Keratinocyte (primary cell): ENCODE results near the gene CACNA1H. TPM values are rescaled to one million over a fixed set of nuclear protein-coding genes. Genes with fewer than 3 reads are reported as not detected.

Experiments used
- DNase-seq: peaks from one replicate; pipeline ENCODE4 v3.0.0-alpha.2; 2011; ENCODE audit warnings: low read depth, missing footprints, low spot score
- FAIRE-seq: peaks from 2 replicates; lab custom pipeline; 2011; peaks lifted over from hg19 to GRCh38; lab: Jason Lieb, UNC
- H2AFZ ChIP-seq: 2 replicates; pipeline ENCODE4 v1.6.0; 2012; ENCODE audit warnings: low read length, control low read depth, inconsistent platforms; ENCODE audit not compliant: control insufficient read depth
- H3K27ac ChIP-seq: 2 replicates; pipeline ENCODE4 v1.5.1; 2011; ENCODE audit warnings: low read length; ENCODE audit not compliant: control insufficient read depth, insufficient read depth
- H3K27me3 ChIP-seq: 3 replicates; pipeline ENCODE4 v1.6.0; 2011; ENCODE audit warnings: low read length; ENCODE audit not compliant: control insufficient read depth, insufficient read depth; ENCODE audit errors: extremely low read depth
- H3K36me3 ChIP-seq, 2 experiments: 2 replicates in 1 of 2; 3 replicates in 1 of 2; pipeline ENCODE4 v1.5.1; 2011; ENCODE audit warnings: low read length in 2 of 2, mild to moderate bottlenecking in 1 of 2; ENCODE audit not compliant: control insufficient read depth in 2 of 2, insufficient read depth in 2 of 2; ENCODE audit errors: extremely low read depth in 1 of 2
- H3K4me1 ChIP-seq: 3 replicates; pipeline ENCODE4 v1.5.1; 2011; ENCODE audit warnings: low read length; ENCODE audit not compliant: control insufficient read depth, insufficient read depth; ENCODE audit errors: extremely low read depth
- H3K4me2 ChIP-seq: 3 replicates; pipeline ENCODE4 v1.6.0; 2011; ENCODE audit warnings: low read depth, low read length; ENCODE audit not compliant: control insufficient read depth, insufficient read depth; ENCODE audit errors: extremely low read depth
- H3K4me3 ChIP-seq, 3 experiments: fragments of 200-600 bp in 1 of 3; sonication (generic) in 1 of 3; 2 replicates in 2 of 3; 3 replicates in 1 of 3; pipeline ENCODE4 v1.5.1; 2011 to 2016; ENCODE audit warnings: low read length in 3 of 3, mild to moderate bottlenecking in 3 of 3, control low read depth in 2 of 3, inconsistent platforms in 1 of 3, low read depth in 1 of 3, mixed read lengths in 1 of 3, mixed run types in 1 of 3, moderate library complexity in 1 of 3; ENCODE audit not compliant: control insufficient read depth in 2 of 3, insufficient read depth in 2 of 3; ENCODE audit errors: extremely low read depth in 1 of 3
- H3K79me2 ChIP-seq: 2 replicates; pipeline ENCODE4 v1.6.0; 2012; ENCODE audit warnings: low read length; ENCODE audit not compliant: control insufficient read depth, insufficient read depth
- H3K9ac ChIP-seq: 3 replicates; pipeline ENCODE4 v1.6.0; 2011; ENCODE audit warnings: low read length; ENCODE audit not compliant: control insufficient read depth, insufficient read depth; ENCODE audit errors: extremely low read depth
- H3K9me1 ChIP-seq: 3 replicates; pipeline ENCODE4 v1.6.0; 2011; ENCODE audit warnings: low read length; ENCODE audit not compliant: control insufficient read depth, insufficient read depth; ENCODE audit errors: extremely low read depth
- H3K9me3 ChIP-seq: 2 replicates; pipeline ENCODE4 v1.5.1; 2012; ENCODE audit warnings: low read depth, low read length; ENCODE audit not compliant: control insufficient read depth
- H4K20me1 ChIP-seq: 3 replicates; pipeline ENCODE4 v1.6.0; 2011; ENCODE audit warnings: low read length; ENCODE audit not compliant: control insufficient read depth, insufficient read depth; ENCODE audit errors: extremely low read depth
- EZH2 ChIP-seq: IDR thresholded peaks from one replicate; pipeline ENCODE4 v1.6.1; 2012; ENCODE audit warnings: inconsistent platforms, mild to moderate bottlenecking, low read length, moderate library complexity
- dilution Hi-C: fragments of 300-500 bp; cut with MboI; formaldehyde crosslinking; loops from one replicate; pipeline ENCODE4 v1.7.0; 2020; ENCODE audit warnings: low sequenced_read_pairs; ENCODE audit not compliant: extremely low pct_ligation_motif_present
- polyA plus RNA-seq, 5 experiments: library from polyadenylated mRNA; depleted of rRNA in 3 of 5; stranded (reverse) in 3 of 5; stranded (forward) in 1 of 5; unstranded in 1 of 5; fragments of >200 nt; gene quantifications; 1 replicate in 1 of 5; 2 replicates in 3 of 5; 3 replicates in 1 of 5; pipeline versions ENCODE4 v1.2.1 to v1.2.3, GENCODE V29; 2011 to 2012; ENCODE audit warnings: missing spikeins in 2 of 5, low read depth in 1 of 5, low replicate concordance in 1 of 5
- TF ChIP-seq, protein P1 (sequence below), 3 experiments: IDR thresholded peaks in 1 of 3; conservative IDR thresholded peaks in 1 of 3; optimal IDR thresholded peaks in 1 of 3; 2 replicates in 2 of 3; 3 replicates in 1 of 3; pipeline versions ENCODE3 to v1.5.1; 2011; ENCODE audit warnings: low read length in 3 of 3, mild to moderate bottlenecking in 3 of 3, moderate library complexity in 2 of 3, control low read depth in 1 of 3, inconsistent platforms in 1 of 3; ENCODE audit not compliant: insufficient read depth in 2 of 3; ENCODE audit errors: extremely low read depth in 1 of 3

CACNA1H gene
- polyA plus RNA-seq, 1 donor (not counting 4 experiments of a cell fraction or from before 2014, with no cell fraction given): not detected

DNA sequence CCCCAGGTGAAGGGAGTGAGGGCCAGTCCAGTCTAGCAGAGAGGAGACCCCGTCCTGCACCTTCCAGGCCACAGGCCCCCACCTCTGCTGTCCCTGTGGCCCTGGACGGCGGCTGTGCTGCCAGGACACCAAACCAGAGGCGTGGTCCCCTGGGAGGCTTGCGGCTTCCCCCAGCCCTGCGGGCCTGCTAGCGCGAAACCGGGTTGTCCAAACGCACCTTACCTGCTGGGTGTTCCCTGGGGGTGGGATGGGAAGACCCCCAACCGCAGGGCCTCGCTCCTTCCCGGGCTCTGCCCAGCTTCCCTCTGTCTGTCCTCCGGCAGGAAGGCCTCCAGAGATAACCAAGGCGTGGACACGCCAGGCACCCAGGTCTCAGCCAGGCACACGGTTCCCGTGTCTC, 19.6 kb upstream of the CACNA1H start:
- Histone ChIP-seq H3K4me1 (no peaks in the 10 kb centered on the region), H3K9me1 (no peaks in the 10 kb centered on the region), H4K20me1 (no peaks in the 10 kb centered on the region), H3K36me3 (no peaks in the 10 kb centered on the region), H3K27ac (no peak overlapping the region), H2AFZ (no peak overlapping the region), H3K4me3 (no peak overlapping the region), H3K4me2 (no peak overlapping the region), H3K9me3 (no peaks in the 10 kb centered on the region), H3K79me2 (no peaks in the 10 kb centered on the region), H3K27me3 (no peaks in the 10 kb centered on the region), H3K9ac (no peak overlapping the region)
- DNase-seq (no peak), FAIRE-seq (no peak)
- no peak for TF ChIP-seq EZH2
- TF ChIP-seq, protein P1, sequence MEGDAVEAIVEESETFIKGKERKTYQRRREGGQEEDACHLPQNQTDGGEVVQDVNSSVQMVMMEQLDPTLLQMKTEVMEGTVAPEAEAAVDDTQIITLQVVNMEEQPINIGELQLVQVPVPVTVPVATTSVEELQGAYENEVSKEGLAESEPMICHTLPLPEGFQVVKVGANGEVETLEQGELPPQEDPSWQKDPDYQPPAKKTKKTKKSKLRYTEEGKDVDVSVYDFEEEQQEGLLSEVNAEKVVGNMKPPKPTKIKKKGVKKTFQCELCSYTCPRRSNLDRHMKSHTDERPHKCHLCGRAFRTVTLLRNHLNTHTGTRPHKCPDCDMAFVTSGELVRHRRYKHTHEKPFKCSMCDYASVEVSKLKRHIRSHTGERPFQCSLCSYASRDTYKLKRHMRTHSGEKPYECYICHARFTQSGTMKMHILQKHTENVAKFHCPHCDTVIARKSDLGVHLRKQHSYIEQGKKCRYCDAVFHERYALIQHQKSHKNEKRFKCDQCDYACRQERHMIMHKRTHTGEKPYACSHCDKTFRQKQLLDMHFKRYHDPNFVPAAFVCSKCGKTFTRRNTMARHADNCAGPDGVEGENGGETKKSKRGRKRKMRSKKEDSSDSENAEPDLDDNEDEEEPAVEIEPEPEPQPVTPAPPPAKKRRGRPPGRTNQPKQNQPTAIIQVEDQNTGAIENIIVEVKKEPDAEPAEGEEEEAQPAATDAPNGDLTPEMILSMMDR (optimal IDR thresholded peaks at IDR 0.05 in 1 of 3, IDR thresholded peaks at IDR 0.05 in 1 of 3, conservative IDR thresholded peaks at IDR 0.05 in 1 of 3; ENCODE audit: extremely low read depth in 1 of 3, insufficient read depth in 2 of 3, low read length in 3 of 3): no peak
- dilution Hi-C loops: no loop called here

DNA sequence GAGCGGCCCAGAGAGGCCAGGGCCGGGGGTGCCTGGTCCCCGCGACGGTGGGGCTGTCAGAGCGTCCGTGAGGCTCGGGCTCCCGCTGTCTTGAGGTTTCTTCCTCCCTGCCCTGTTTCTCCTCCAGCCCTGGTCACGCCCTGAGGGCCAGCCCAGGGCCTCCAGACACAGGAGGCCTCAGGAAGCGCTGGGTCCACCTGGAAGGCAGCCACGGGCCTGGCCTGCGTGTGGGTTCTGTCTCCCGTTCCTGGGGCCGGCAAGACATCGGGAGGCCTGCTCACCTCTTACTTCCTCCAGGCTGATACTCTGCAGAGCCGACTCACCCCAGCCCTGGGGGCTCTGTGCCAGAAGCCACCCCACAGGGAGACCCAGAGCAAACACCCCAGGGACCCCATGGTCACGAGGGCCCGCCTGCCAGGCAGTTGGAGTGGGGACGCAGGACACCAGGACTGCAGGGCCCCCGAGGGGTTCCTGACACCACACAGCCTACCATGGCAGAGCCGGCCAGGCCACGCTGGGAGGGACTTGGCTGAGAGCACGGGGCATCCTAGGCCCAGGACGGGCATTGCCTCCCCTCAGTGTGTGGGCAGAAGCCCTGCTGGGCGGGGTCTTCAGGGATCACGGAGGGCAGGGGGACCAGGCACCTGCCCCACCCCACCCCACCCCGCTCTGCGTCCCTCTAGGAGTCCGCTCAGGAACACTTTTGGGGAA, 18.9 kb upstream of the CACNA1H start:
- no peaks in the 10 kb centered on the region for H3K9me3 ChIP-seq
- H3K9me1 ChIP-seq: no peaks in the 10 kb centered on the region
- TF ChIP-seq, protein P1 (optimal IDR thresholded peaks at IDR 0.05 in 1 of 3, IDR thresholded peaks at IDR 0.05 in 1 of 3, conservative IDR thresholded peaks at IDR 0.05 in 1 of 3; ENCODE audit: extremely low read depth in 1 of 3, insufficient read depth in 2 of 3, low read length in 3 of 3): no peak
- no peak for TF ChIP-seq EZH2
- dilution Hi-C loops: no loop called here
- no peak overlapping the region for H2AFZ ChIP-seq
- no peaks in the 10 kb centered on the region for H3K4me1 ChIP-seq
- H3K27ac ChIP-seq: no peak overlapping the region
- H3K27me3 ChIP-seq: no peaks in the 10 kb centered on the region
- FAIRE-seq (no peak), DNase-seq (no peak)
- H3K79me2 ChIP-seq: no peaks in the 10 kb centered on the region
- no peak overlapping the region for H3K4me3 ChIP-seq
- no peaks in the 10 kb centered on the region for H3K36me3 ChIP-seq
- no peak overlapping the region for H3K9ac ChIP-seq
- no peak overlapping the region for H3K4me2 ChIP-seq
- H4K20me1 ChIP-seq: no peaks in the 10 kb centered on the region
